K562 (cell line): ENCODE results near the gene GABRA1. TPM values are rescaled to one million over a fixed set of nuclear protein-coding genes. Genes with fewer than 3 reads are reported as not detected.

Experiments
- ATAC-seq: fragments of 200-7000 bp; cut with Tn5 transposase; 3 replicates; pipeline ENCODE4 v1.9.1; 2020; ENCODE audit warnings: moderate library complexity
- BruUV-seq: library from RNA; stranded (reverse); fragments of 400-500 nt; replicated peaks from 2 replicates; lab custom pipeline; 2021; lab: Mats Ljungman, UMichigan
- CTCF ChIA-PET: fragments of 300-600 bp; formaldehyde crosslinking; extraction: SDS; loops from one replicate; lab custom pipeline; 2021; ENCODE audit warnings: low intra/inter-chr PET ratio; lab: Yijun Ruan, JAX
- POLR2A ChIA-PET: fragments of 300-600, 350-650 bp; sonication (Branson Sonifier 250); formaldehyde crosslinking; extraction: SDS; loops from one replicate; lab custom pipeline; 2021; ENCODE audit warnings: antibody characterized with exemption, inconsistent platforms; lab: Yijun Ruan, JAX
- DNase-seq, 4 experiments: peaks; one replicate each; pipeline versions ENCODE4 v3.0.0 to v3.0.0-alpha.2; 2011 to 2018; ENCODE audit warnings: low spot score in 3 of 4, mixed read lengths in 3 of 4; ENCODE audit errors: extremely low read depth in 1 of 4
- FAIRE-seq: peaks from 2 replicates; lab custom pipeline; 2011; peaks lifted over from hg19 to GRCh38; lab: Jason Lieb, UNC
- H2AFZ ChIP-seq: 2 replicates; pipeline ENCODE4 v1.6.0; 2011; ENCODE audit warnings: low read depth, low read length, control low read depth, inconsistent platforms
- H3K27ac ChIP-seq: fragments of 200-600 bp; 3 replicates; pipeline ENCODE4 v1.8.0; 2011; ENCODE audit warnings: low read depth, mild to moderate bottlenecking, control low read depth, inconsistent platforms, low read length, moderate library complexity, mixed read lengths; ENCODE audit errors: extremely low read depth
- H3K27me3 ChIP-seq, 2 experiments: fragments of 300-600 bp in 1 of 2; 2 replicates in 1 of 2; 3 replicates in 1 of 2; pipeline versions ENCODE4 v1.6.0 to v1.8.0; 2011; ENCODE audit warnings: inconsistent platforms in 2 of 2, low read length in 2 of 2, mild to moderate bottlenecking in 1 of 2, mixed read lengths in 1 of 2, moderate library complexity in 1 of 2; ENCODE audit not compliant: control insufficient read depth in 2 of 2, insufficient read depth in 2 of 2
- H3K36me3 ChIP-seq: fragments of 300-600 bp; 3 replicates; pipeline ENCODE4 v1.8.0; 2011; ENCODE audit warnings: mild to moderate bottlenecking, low read length, inconsistent platforms; ENCODE audit not compliant: control insufficient read depth, insufficient read depth
- H3K4me1 ChIP-seq, 2 experiments: fragments of 200-600 bp in 1 of 2; replicated peaks in 1 of 2; 2 replicates in 1 of 2; 3 replicates in 1 of 2; pipeline versions ENCODE4 v1.5.1 to v1.8.0; 2011; ENCODE audit warnings: inconsistent platforms in 2 of 2, low read length in 2 of 2, mild to moderate bottlenecking in 1 of 2, mixed read lengths in 1 of 2, moderate library complexity in 1 of 2; ENCODE audit not compliant: control insufficient read depth in 2 of 2, insufficient read depth in 2 of 2
- H3K4me2 ChIP-seq: 2 replicates; pipeline ENCODE4 v1.6.1; 2011; ENCODE audit warnings: low read length, control low read depth, inconsistent platforms, mixed read lengths; ENCODE audit not compliant: insufficient read depth
- H3K4me3 ChIP-seq: fragments of 200-600 bp; sonication (generic), shearing (Covaris generic); 2 replicates; pipeline ENCODE4 v1.5.1; 2016; ENCODE audit warnings: control low read depth, inconsistent platforms
- H3K79me2 ChIP-seq: fragments of 200-600 bp; 3 replicates; pipeline ENCODE4 v1.8.0; 2011; ENCODE audit warnings: low read length, inconsistent platforms; ENCODE audit not compliant: control insufficient read depth, insufficient read depth
- H3K9ac ChIP-seq, 2 experiments: 2 replicates each; pipeline versions ENCODE4 v1.6.0 to v1.6.1; 2011; ENCODE audit warnings: low read depth in 2 of 2, low read length in 2 of 2, control low read depth in 1 of 2, inconsistent platforms in 1 of 2, mild to moderate bottlenecking in 1 of 2, mixed read lengths in 1 of 2; ENCODE audit not compliant: insufficient read depth in 1 of 2
- H3K9me1 ChIP-seq: one replicate; pipeline ENCODE4 v1.6.0; 2011; ENCODE audit warnings: inconsistent platforms, mild to moderate bottlenecking, low read length, moderate library complexity; ENCODE audit not compliant: control insufficient read depth, insufficient read depth
- H3K9me3 ChIP-seq: replicated peaks from 2 replicates; pipeline ENCODE4 v1.5.1; 2011; ENCODE audit warnings: low read depth, low read length, inconsistent platforms; ENCODE audit not compliant: control insufficient read depth, insufficient read depth
- H4K20me1 ChIP-seq: replicated peaks from 2 replicates; pipeline ENCODE4 v1.6.1; 2011; ENCODE audit warnings: low read length, inconsistent platforms, mixed read lengths; ENCODE audit not compliant: control insufficient read depth, insufficient read depth
- ARID1B ChIP-seq: fragments of 450-650 bp; IDR thresholded peaks from 2 replicates; pipeline ENCODE4 v1.6.1; 2016; ENCODE audit warnings: antibody characterized with exemption, mild to moderate bottlenecking, inconsistent platforms
- ESRRB ChIP-seq: fragments of 250-450 bp; sonication (Bioruptor Pico); IDR thresholded peaks from 2 replicates; pipeline ENCODE4 v1.5.0; 2020; ENCODE audit warnings: mild to moderate bottlenecking, moderate library complexity, borderline replicate concordance
- FOXJ3 ChIP-seq: sonication (generic); formaldehyde crosslinking; IDR thresholded peaks from 2 replicates; pipeline ENCODE4 v1.4.0; 2020; ENCODE audit warnings: mild to moderate bottlenecking, missing genetic modification reagents
- GTF2E2 ChIP-seq: fragments of 200-800 bp; sonication (Bioruptor generic); IDR thresholded peaks from 2 replicates; pipeline ENCODE4 v1.6.1; 2016; ENCODE audit warnings: missing genetic modification characterization, missing compliant biosample characterization
- HMGN3 ChIP-seq: IDR thresholded peaks from 2 replicates; pipeline ENCODE4 v1.6.1; 2011; ENCODE audit warnings: borderline replicate concordance, low read depth, mild to moderate bottlenecking, mixed read lengths, low read length; ENCODE audit not compliant: insufficient read length; ENCODE audit errors: extremely low read depth
- IRF2 ChIP-seq: sonication (generic); formaldehyde crosslinking; IDR thresholded peaks from 2 replicates; pipeline ENCODE4 v1.8.1; 2022; ENCODE audit warnings: mild to moderate bottlenecking, missing genetic modification reagents
- NCOA6 ChIP-seq: fragments of 450-650 bp; IDR thresholded peaks from 2 replicates; pipeline ENCODE4 v1.6.1; 2017; ENCODE audit warnings: mild to moderate bottlenecking
- POLR2B ChIP-seq: fragments of 450-650 bp; IDR thresholded peaks from 2 replicates; pipeline ENCODE4 v1.6.1; 2018; ENCODE audit warnings: low read depth; ENCODE audit not compliant: partially characterized antibody
- THRAP3 ChIP-seq: fragments of 450-650 bp; IDR thresholded peaks from 2 replicates; pipeline ENCODE4 v1.6.1; 2016; ENCODE audit warnings: mild to moderate bottlenecking, inconsistent platforms, borderline replicate concordance
- TRIM28 ChIP-seq: fragments of 450-650 bp; IDR thresholded peaks from 2 replicates; pipeline ENCODE4 v1.6.1; 2017
- ZBTB40 ChIP-seq, 2 experiments: fragments of 450-650 bp in 1 of 2; sonication (generic) in 1 of 2; formaldehyde crosslinking in 1 of 2; IDR thresholded peaks; 2 replicates each; pipeline versions ENCODE4 v1.7.1 to v1.9.0; 2016 to 2022; ENCODE audit warnings: inconsistent platforms in 1 of 2, mild to moderate bottlenecking in 1 of 2, missing genetic modification reagents in 1 of 2
- ZNF134 ChIP-seq: fragments of 250-450 bp; sonication (Bioruptor Pico); conservative IDR thresholded peaks from 2 replicates; pipeline ENCODE4 v1.4.0; 2020
- ZNF217 ChIP-seq: sonication (generic); formaldehyde crosslinking; IDR thresholded peaks from 2 replicates; pipeline ENCODE4 v1.8.0; 2022; ENCODE audit warnings: mild to moderate bottlenecking, missing genetic modification reagents
- WGBS: fragments of 100-300 bp; shearing (Covaris generic); methylation state at CpG from one replicate; pipeline ENCODE4 v1.1.6; 2016; ENCODE audit warnings: low coverage, mixed read lengths; ENCODE audit not compliant: insufficient coverage; ENCODE audit errors: missing lambda C conversion rate; 5-methylcytosine and 5-hydroxymethylcytosine counted together
- in situ Hi-C: fragments of 300-500 bp; cut with MboI; formaldehyde crosslinking; loops from 4 replicates; pipeline ENCODE4 v1.15.0; 2018; ENCODE audit warnings: inconsistent platforms, mixed read lengths
- intact Hi-C: fragments of 100-400 bp; cut with micrococcal nuclease; formaldehyde crosslinking; loops from 2 replicates; pipeline ENCODE4 v1.14.2; 2022
- polyA plus RNA-seq, 8 experiments: library from polyadenylated mRNA; depleted of rRNA in 4 of 8; stranded (reverse) in 5 of 8; unstranded in 3 of 8; fragments of >200 nt; fragmentation: Nextera tagmentation in 2 of 8; fragmentation: Illumina TruSeq in 1 of 8; extraction: Ambion mirVana in 2 of 8; extraction: Trizol in 1 of 8; gene quantifications; 2 replicates each; pipeline versions ENCODE4 v1.2.1 to v1.2.3, GENCODE V29; 2011 to 2014; ENCODE audit warnings: inconsistent platforms in 1 of 8, missing spikeins in 1 of 8
- total RNA-seq, 7 experiments: library from RNA; depleted of rRNA in 6 of 7; stranded (reverse); fragments of >200 nt in 6 of 7; fragmentation: Illumina TruSeq in 2 of 7; extraction: Trizol in 2 of 7; gene quantifications; 2 replicates each; pipeline versions ENCODE4 v1.2.1 to v1.2.3, GENCODE V29; 2011 to 2021; ENCODE audit warnings: low replicate concordance in 1 of 7
- TF ChIP-seq, protein P1 (sequence below): fragments of 250-450 bp; sonication (Bioruptor Pico); IDR thresholded peaks from 2 replicates; pipeline ENCODE4 v1.4.0; 2020; ENCODE audit warnings: borderline replicate concordance

GABRA1 gene
- total and polyA plus RNA-seq, 9 of the 15 experiments (the other 6 are each of a cell fraction or from before 2014, with no cell fraction given): 0.07 TPM; not detected in 8

DNA sequence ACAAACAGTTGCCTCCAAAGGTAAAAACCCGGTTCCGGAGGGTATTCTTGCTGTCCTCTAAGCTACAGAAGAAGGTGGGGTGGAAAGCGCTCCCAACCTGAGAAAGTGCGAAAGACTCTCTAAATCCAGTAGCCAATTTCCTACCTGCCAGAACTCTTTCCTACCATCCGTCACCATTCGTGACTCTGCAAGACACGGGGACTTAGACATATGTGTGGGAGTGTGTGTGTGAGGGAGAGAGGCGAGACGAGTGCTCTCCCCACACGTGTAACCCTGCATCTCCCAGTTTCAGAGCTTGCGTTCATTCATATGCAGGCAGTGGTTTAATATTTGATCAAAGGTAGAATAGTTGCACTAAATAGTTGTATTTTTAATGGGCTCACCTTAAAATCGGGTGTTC is 473 bp upstream of the GABRA1 start:
- no peaks in the 10 kb centered on the region for H3K9me1 ChIP-seq
- intact Hi-C loops (no loop called here), in situ Hi-C loops (no loop called here)
- DNase-seq (no peak), ATAC-seq (no peak), FAIRE-seq (no peak)
- CTCF ChIA-PET: no interaction called here
- WGBS: 2% methylated on average over 12 of the region's 12 CpGs
- BruUV-seq: no TSS peak
- H3K27me3 ChIP-seq: no peaks in the 10 kb centered on the region
- no peaks in the 10 kb centered on the region for H3K36me3 ChIP-seq
- no peaks in the 10 kb centered on the region for H4K20me1 ChIP-seq
- no peaks in the 10 kb centered on the region for H3K4me1 ChIP-seq
- H3K9ac ChIP-seq: no peak overlapping the region
- POLR2A ChIA-PET: no interaction called here
- H3K79me2 ChIP-seq: no peaks in the 10 kb centered on the region
- H3K4me3 ChIP-seq: no peak overlapping the region
- no peak overlapping the region for H3K4me2 ChIP-seq
- no peak overlapping the region for H2AFZ ChIP-seq
- H3K9me3 ChIP-seq: no peaks in the 10 kb centered on the region
- no peak overlapping the region for H3K27ac ChIP-seq
- TF ChIP-seq ZBTB40 (IDR thresholded peaks at IDR 0.05): no peak
- TF ChIP-seq ZBTB40 (CRISPR knock-in tag; IDR thresholded peaks at IDR 0.05): no peak
- no peak for TF ChIP-seq NCOA6
- TF ChIP-seq THRAP3: no peak
- no peak for TF ChIP-seq POLR2B
- TF ChIP-seq GTF2E2 (tag): no peak
- TF ChIP-seq ZNF134: no peak
- no peak for TF ChIP-seq ARID1B
- TF ChIP-seq IRF2 (CRISPR knock-in tag): no peak
- TF ChIP-seq, protein P1, sequence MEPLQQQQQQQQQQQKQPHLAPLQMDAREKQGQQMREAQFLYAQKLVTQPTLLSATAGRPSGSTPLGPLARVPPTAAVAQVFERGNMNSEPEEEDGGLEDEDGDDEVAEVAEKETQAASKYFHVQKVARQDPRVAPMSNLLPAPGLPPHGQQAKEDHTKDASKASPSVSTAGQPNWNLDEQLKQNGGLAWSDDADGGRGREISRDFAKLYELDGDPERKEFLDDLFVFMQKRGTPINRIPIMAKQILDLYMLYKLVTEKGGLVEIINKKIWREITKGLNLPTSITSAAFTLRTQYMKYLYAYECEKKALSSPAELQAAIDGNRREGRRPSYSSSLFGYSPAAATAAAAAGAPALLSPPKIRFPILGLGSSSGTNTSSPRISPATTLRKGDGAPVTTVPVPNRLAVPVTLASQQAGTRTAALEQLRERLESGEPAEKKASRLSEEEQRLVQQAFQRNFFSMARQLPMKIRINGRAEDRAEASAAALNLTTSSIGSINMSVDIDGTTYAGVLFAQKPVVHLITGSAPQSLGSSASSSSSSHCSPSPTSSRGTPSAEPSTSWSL (CRISPR knock-in tag): no peak
- TF ChIP-seq TRIM28: no peak
- TF ChIP-seq ZNF217: no peak
- TF ChIP-seq ESRRB: no peak
- TF ChIP-seq HMGN3: no peak
- TF ChIP-seq FOXJ3 (CRISPR knock-in tag): no peak
